H1 (cell line): Measurements from ENCODE around the gene SENP1. TPM values are rescaled to one million over a fixed set of nuclear protein-coding genes. Genes with fewer than 3 reads are reported as not detected.

Source experiments
- CTCF ChIA-PET: fragments of 300-600 bp; sonication (Branson Sonifier 250); formaldehyde crosslinking; loops from one replicate; lab custom pipeline; 2021; ENCODE audit not compliant: partially characterized antibody; lab: Charles Lee
- POLR2A ChIA-PET: fragments of 300-600 bp; sonication (Branson Sonifier 250); formaldehyde crosslinking; loops from one replicate; lab custom pipeline; 2021; ENCODE audit warnings: inconsistent platforms; ENCODE audit not compliant: partially characterized antibody; lab: Charles Lee
- DNase-seq, 2 experiments: peaks; one replicate each; pipeline versions ENCODE4 v3.0.0 to v3.0.0-alpha.2; 2010 to 2022; ENCODE audit warnings: low spot score in 2 of 2, low read depth in 1 of 2, mixed read lengths in 1 of 2
- FAIRE-seq: peaks from 2 replicates; lab custom pipeline; 2011; peaks lifted over from hg19 to GRCh38; lab: Jason Lieb, UNC
- H2AFZ ChIP-seq: 2 replicates; pipeline ENCODE4 v1.8.1; 2012; ENCODE audit warnings: low read length, inconsistent platforms
- H2AK5ac ChIP-seq: 2 replicates; pipeline ENCODE4 v1.6.1; 2013; ENCODE audit warnings: low read depth, low read length
- H2BK120ac ChIP-seq: replicated peaks from 2 replicates; pipeline ENCODE3; 2013; ENCODE audit warnings: low read depth, low read length, inconsistent platforms
- H2BK12ac ChIP-seq: 2 replicates; pipeline ENCODE4 v1.6.1; 2013; ENCODE audit warnings: low read depth, low read length
- H2BK15ac ChIP-seq: 2 replicates; pipeline ENCODE4 v1.6.1; 2013; ENCODE audit warnings: low read length
- H2BK20ac ChIP-seq: 2 replicates; pipeline ENCODE4 v1.6.1; 2013; ENCODE audit warnings: low read length
- H2BK5ac ChIP-seq: 2 replicates; pipeline ENCODE4 v1.6.1; 2013; ENCODE audit warnings: low read depth, low read length
- H3K14ac ChIP-seq: 2 replicates; pipeline ENCODE4 v1.6.1; 2013; ENCODE audit warnings: inconsistent platforms; ENCODE audit not compliant: insufficient read length
- H3K18ac ChIP-seq: 2 replicates; pipeline ENCODE4 v1.6.1; 2013; ENCODE audit warnings: low read length; ENCODE audit errors: extremely low read depth
- H3K23ac ChIP-seq: 2 replicates; pipeline ENCODE4 v1.6.1; 2013; ENCODE audit warnings: inconsistent platforms; ENCODE audit not compliant: insufficient read length
- H3K23me2 ChIP-seq: 2 replicates; pipeline ENCODE4 v1.6.1; 2013; ENCODE audit warnings: low read depth, low read length
- H3K27ac ChIP-seq: 2 replicates; pipeline ENCODE4 v1.6.1; 2011; ENCODE audit warnings: low read depth, low read length, inconsistent platforms
- H3K27me3 ChIP-seq, 4 experiments: replicated peaks in 1 of 4; 1 replicate in 1 of 4; 2 replicates in 3 of 4; pipeline versions ENCODE4 v1.6.1 to v1.8.1; 2011 to 2013; ENCODE audit warnings: low read length in 3 of 4, mild to moderate bottlenecking in 3 of 4, inconsistent platforms in 2 of 4, mixed read lengths in 2 of 4, moderate library complexity in 1 of 4; ENCODE audit not compliant: control insufficient read depth in 3 of 4, insufficient read depth in 3 of 4; ENCODE audit errors: extremely low read depth in 1 of 4
- H3K36me3 ChIP-seq, 4 experiments: 2 replicates each; pipeline versions ENCODE4 v1.6.1 to v1.8.1; 2011 to 2013; ENCODE audit warnings: mild to moderate bottlenecking in 4 of 4, low read length in 3 of 4, moderate library complexity in 2 of 4, control low read depth in 1 of 4, inconsistent platforms in 1 of 4; ENCODE audit not compliant: insufficient read depth in 4 of 4, control insufficient read depth in 2 of 4
- H3K4ac ChIP-seq: replicated peaks from 2 replicates; pipeline ENCODE3; 2013; ENCODE audit warnings: low read length, low read depth, mixed read lengths, inconsistent platforms; ENCODE audit not compliant: insufficient read length
- H3K4me1 ChIP-seq, 4 experiments: replicated peaks in 1 of 4; 1 replicate in 1 of 4; 2 replicates in 3 of 4; pipeline versions ENCODE4 v1.6.1 to v1.8.1; 2011 to 2013; ENCODE audit warnings: low read length in 3 of 4, inconsistent platforms in 2 of 4, mixed read lengths in 1 of 4; ENCODE audit not compliant: insufficient read depth in 4 of 4, control insufficient read depth in 3 of 4
- H3K4me2 ChIP-seq, 2 experiments: 2 replicates each; pipeline versions ENCODE4 v1.6.1 to v1.8.1; 2011 to 2013; ENCODE audit warnings: low read depth in 2 of 2, low read length in 2 of 2, control low read depth in 1 of 2, inconsistent platforms in 1 of 2, mild to moderate bottlenecking in 1 of 2; ENCODE audit not compliant: insufficient read depth in 1 of 2
- H3K4me3 ChIP-seq, 4 experiments: fragments of 200-600, 300-600 bp in 1 of 4; sonication (generic), shearing (Covaris generic), sonication (Bioruptor Twin) in 1 of 4; 2 replicates each; pipeline versions ENCODE4 v1.5.1 to v1.8.1; 2011 to 2016; ENCODE audit warnings: low read length in 4 of 4, low read depth in 3 of 4, control low read depth in 2 of 4, inconsistent platforms in 2 of 4, mild to moderate bottlenecking in 2 of 4, mixed read lengths in 1 of 4, moderate library complexity in 1 of 4; ENCODE audit not compliant: insufficient read depth in 2 of 4; ENCODE audit errors: extremely low read depth in 1 of 4
- H3K56ac ChIP-seq: replicated peaks from 2 replicates; pipeline ENCODE3; 2013; ENCODE audit warnings: low read depth, mild to moderate bottlenecking, mixed read lengths, low read length, inconsistent platforms; ENCODE audit not compliant: insufficient read length
- H3K79me1 ChIP-seq: 2 replicates; pipeline ENCODE4 v1.6.1; 2013; ENCODE audit warnings: low read depth, low read length, control low read depth
- H3K79me2 ChIP-seq, 2 experiments: 2 replicates each; pipeline versions ENCODE4 v1.6.1 to v1.8.1; 2012 to 2013; ENCODE audit warnings: low read length in 2 of 2, mild to moderate bottlenecking in 2 of 2, inconsistent platforms in 1 of 2; ENCODE audit not compliant: insufficient read depth in 2 of 2, control insufficient read depth in 1 of 2
- H3K9ac ChIP-seq, 4 experiments: replicated peaks in 1 of 4; 1 replicate in 1 of 4; 2 replicates in 3 of 4; pipeline versions ENCODE4 v1.6.1 to v1.8.1; 2011 to 2013; ENCODE audit warnings: low read depth in 3 of 4, low read length in 3 of 4, control low read depth in 2 of 4, mild to moderate bottlenecking in 2 of 4, moderate library complexity in 2 of 4, inconsistent platforms in 1 of 4; ENCODE audit errors: extremely low read depth in 1 of 4
- H3K9me3 ChIP-seq, 2 experiments: 2 replicates each; pipeline versions ENCODE4 v1.6.1 to v1.8.1; 2012 to 2013; ENCODE audit warnings: mild to moderate bottlenecking in 2 of 2, moderate library complexity in 2 of 2, control low read depth in 1 of 2, inconsistent platforms in 1 of 2, low read depth in 1 of 2, low read length in 1 of 2, mixed read lengths in 1 of 2; ENCODE audit not compliant: insufficient read depth in 2 of 2
- H4K20me1 ChIP-seq, 2 experiments: replicated peaks in 1 of 2; 2 replicates each; pipeline versions ENCODE3 to v1.8.1; 2011 to 2013; ENCODE audit warnings: inconsistent platforms in 2 of 2, low read length in 2 of 2, mild to moderate bottlenecking in 1 of 2; ENCODE audit not compliant: insufficient read depth in 2 of 2, control insufficient read depth in 1 of 2
- H4K5ac ChIP-seq: 2 replicates; pipeline ENCODE4 v1.6.1; 2013; ENCODE audit warnings: low read length, low read depth, mixed read lengths, inconsistent platforms; ENCODE audit not compliant: insufficient read length
- H4K8ac ChIP-seq: 2 replicates; pipeline ENCODE4 v1.8.0; 2013; ENCODE audit warnings: mild to moderate bottlenecking, moderate library complexity, low read length, inconsistent platforms; ENCODE audit not compliant: insufficient read depth; ENCODE audit errors: extremely low read depth
- H4K91ac ChIP-seq: replicated peaks from 2 replicates; pipeline ENCODE3; 2013; ENCODE audit warnings: low read length, mixed read lengths, inconsistent platforms; ENCODE audit not compliant: insufficient read length
- ASH2L ChIP-seq: fragments of 200-600, 300-600 bp; sonication (generic); IDR thresholded peaks from one replicate; pipeline ENCODE4 v1.7.1; 2017; ENCODE audit warnings: low read length
- BRCA1 ChIP-seq: IDR thresholded peaks from 2 replicates; pipeline ENCODE4 v1.6.1; 2012; ENCODE audit warnings: low read depth, low read length, improper control_type of control experiment
- EZH2 ChIP-seq: fragments of 200-600 bp; sonication (generic); IDR thresholded peaks from 2 replicates; pipeline ENCODE4 v1.7.1; 2012; ENCODE audit warnings: low read depth, mild to moderate bottlenecking, moderate library complexity, low read length, inconsistent platforms; ENCODE audit not compliant: severe bottlenecking
- JUND ChIP-seq: IDR thresholded peaks from 2 replicates; pipeline ENCODE4 v1.6.1; 2011; ENCODE audit warnings: mild to moderate bottlenecking, improper control_type of control experiment, low read length
- KDM4A ChIP-seq: IDR thresholded peaks from one replicate; pipeline ENCODE4 v1.7.1; 2012; ENCODE audit warnings: low read depth, mild to moderate bottlenecking, moderate library complexity, low read length, inconsistent platforms; ENCODE audit not compliant: severe bottlenecking
- RNF2 ChIP-seq: fragments of 200-900, 300-1000 bp; sonication (generic); IDR thresholded peaks from 2 replicates; pipeline ENCODE4 v1.7.1; 2016; ENCODE audit warnings: borderline replicate concordance, low read depth, mild to moderate bottlenecking, antibody characterized with exemption, low read length; ENCODE audit not compliant: poor library complexity, severe bottlenecking; ENCODE audit errors: missing control alignments
- SAP30 ChIP-seq: fragments of 300-600 bp; sonication (generic); IDR thresholded peaks from 2 replicates; pipeline ENCODE4 v1.7.1; 2012; ENCODE audit warnings: low read length, moderate library complexity, mild to moderate bottlenecking, inconsistent platforms; ENCODE audit not compliant: insufficient read depth, insufficient replicate concordance
- SIRT6 ChIP-seq: IDR thresholded peaks from one replicate; pipeline ENCODE4 v1.7.1; 2012; ENCODE audit warnings: low read length, inconsistent platforms
- SP4 ChIP-seq: IDR thresholded peaks from 2 replicates; pipeline ENCODE4 v1.6.1; 2012; ENCODE audit warnings: low read length, inconsistent platforms
- TBP ChIP-seq: IDR thresholded peaks from 2 replicates; pipeline ENCODE4 v1.6.1; 2011; ENCODE audit warnings: low read depth, low read length, improper control_type of control experiment
- YY1 ChIP-seq: IDR thresholded peaks from 2 replicates; pipeline ENCODE4 v1.6.1; 2011; ENCODE audit warnings: low read depth, mild to moderate bottlenecking, low read length
- WGBS, 2 experiments: shearing (Covaris generic) in 1 of 2; methylation state at CpG; one replicate each; pipeline versions ENCODE4 v1.1.6 to v1.1.7; 2013 to 2015; ENCODE audit warnings: low lambda C conversion rate in 2 of 2, mixed read lengths in 2 of 2, inconsistent platforms in 1 of 2, low coverage in 1 of 2, missing lambda C conversion rate in 1 of 2; ENCODE audit not compliant: insufficient replicate concordance in 2 of 2, insufficient coverage in 1 of 2, insufficient read length in 1 of 2; ENCODE audit errors: extremely low coverage in 1 of 2, missing lambda C conversion rate in 1 of 2; 5-methylcytosine and 5-hydroxymethylcytosine counted together
- polyA plus RNA-seq, 7 experiments: library from polyadenylated mRNA; depleted of rRNA in 3 of 7; stranded (reverse) in 5 of 7; unstranded in 2 of 7; fragments of >200 nt in 5 of 7; fragments of 200-250 nt in 2 of 7; gene quantifications; 1 replicate in 5 of 7; 2 replicates in 1 of 7; 4 replicates in 1 of 7; pipeline versions ENCODE4 v1.2.1 to v1.2.3, GENCODE V29; 2011 to 2013; ENCODE audit warnings: missing spikeins in 2 of 7, mixed read lengths in 2 of 7
- total RNA-seq: library from RNA; stranded (reverse); fragmentation: NEBNext Ultra II Directional; extraction: Animal tissue kit (Norgen Biotek cat#: 25700); gene quantifications from 2 replicates; pipeline ENCODE4 v1.2.1, GENCODE V29; 2021
- TF ChIP-seq, protein P1 (sequence below): IDR thresholded peaks from 2 replicates; pipeline ENCODE4 v1.6.1; 2012; ENCODE audit warnings: inconsistent platforms

SENP1 gene
- total and polyA plus RNA-seq, 2 of the 8 experiments (the other 6 are each of a cell fraction or from before 2014, with no cell fraction given), result 14.2 to 31.5 TPM

DNA sequence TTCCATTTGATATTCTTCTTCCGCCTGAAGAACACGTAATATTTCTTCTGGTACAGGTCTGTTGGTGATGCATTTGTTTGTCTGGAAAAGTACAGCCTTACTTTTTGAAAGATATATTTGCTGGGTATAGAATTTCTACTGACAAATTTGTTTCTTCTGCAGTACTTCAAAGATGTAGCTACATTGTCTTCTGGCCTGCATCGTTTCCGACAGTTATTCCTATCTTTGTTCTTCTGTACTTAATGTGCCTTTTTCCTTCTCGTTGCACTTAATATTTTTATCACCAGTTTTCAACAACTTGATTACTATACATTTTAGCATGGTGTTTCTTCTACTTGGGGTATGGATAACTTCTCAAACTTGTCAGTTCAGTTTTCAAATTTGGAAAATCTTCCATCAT, 47.1 kb downstream of the SENP1 start:
- CTCF ChIA-PET, result interaction anchor here (1.2 kb wide), 1 partner anchor 41 kb away, joined by 3 read pairs; no protein-coding TSS in a partner anchor

More for the DNA sequence above, 47.1 kb downstream of the SENP1 start:
- H2BK15ac ChIP-seq, result no peak overlapping the region
- FAIRE-seq, result no peak
- no peaks in the 10 kb centered on the region for H3K79me2 ChIP-seq
- H3K27ac ChIP-seq, result no peak overlapping the region
- no peak overlapping the region for H2AFZ ChIP-seq
- no peak overlapping the region for H3K4me2 ChIP-seq
- H3K23ac ChIP-seq, result no peak overlapping the region
- no peak for DNase-seq
- 92% methylated on average over 5 of the region's 5 CpGs; no CpG with 5 or more reads in 1 of the 2 experiments for WGBS, 2 experiments
- H3K23me2 ChIP-seq, result no peaks in the 10 kb centered on the region
- no peak overlapping the region for H3K4ac ChIP-seq
- no peak overlapping the region for H3K18ac ChIP-seq
- TF ChIP-seq ASH2L (no peak), EZH2 (no peak), KDM4A (no peak), BRCA1 (no peak), JUND (no peak), RNF2 (no peak), SAP30 (no peak), TBP (no peak), SP4 (no peak), YY1 (no peak), SIRT6 (no peak)
- TF ChIP-seq, protein P1, sequence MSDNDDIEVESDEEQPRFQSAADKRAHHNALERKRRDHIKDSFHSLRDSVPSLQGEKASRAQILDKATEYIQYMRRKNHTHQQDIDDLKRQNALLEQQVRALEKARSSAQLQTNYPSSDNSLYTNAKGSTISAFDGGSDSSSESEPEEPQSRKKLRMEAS, result no peak
- TF ChIP-seq, all 59 proteins: peak for 0
- Histone ChIP-seq H2BK120ac (no peak overlapping the region), H3K27me3 (no peaks in the 10 kb centered on the region), H2AK5ac (no peak overlapping the region), H2BK12ac (no peak overlapping the region), H3K79me1 (no peaks in the 10 kb centered on the region), H4K20me1 (peaks cover 0 to 3% of the 10 kb centered on the region in 2 experiments), H3K14ac (no peak overlapping the region), H3K36me3 (peaks cover 0 to 35% (median 18%) of the 10 kb centered on the region in 4 experiments; a peak in 6 of 8 replicates), H4K8ac (no peak overlapping the region), H2BK20ac (no peak overlapping the region), H2BK5ac (no peak overlapping the region), H3K9ac (no peak overlapping the region), H3K9me3 (no peaks in the 10 kb centered on the region), H4K5ac (no peak overlapping the region), H3K4me1 (no peaks in the 10 kb centered on the region), H3K56ac (no peak overlapping the region), H3K4me3 (no peak overlapping the region), H4K91ac (no peak overlapping the region)
- POLR2A ChIA-PET, result no interaction called here
